B cell (primary cell): ENCODE data around the gene SNED1. TPM values are rescaled to one million over a fixed set of nuclear protein-coding genes. Genes with fewer than 3 reads are reported as not detected.
A peak's percentile ranks its signal among the peaks of the same experiment; 100 is the strongest.

ENCODE experiments used
- ATAC-seq: fragments of 200-7000 bp; cut with Tn5 transposase; one replicate; pipeline ENCODE4 v1.10.0; 2021; ENCODE audit warnings: low read depth, mild to moderate bottlenecking, moderate number of reproducible peaks, moderate library complexity
- CTCF ChIA-PET: fragments of 350-600 bp; sonication (Branson Sonifier 250); formaldehyde crosslinking; loops from one replicate; lab custom pipeline; 2021; ENCODE audit warnings: antibody characterized with exemption, inconsistent platforms; lab: Charles Lee
- POLR2A ChIA-PET: fragments of 350-600 bp; sonication (Branson Sonifier 250); formaldehyde crosslinking; loops from one replicate; lab custom pipeline; 2021; ENCODE audit warnings: antibody characterized with exemption; lab: Charles Lee
- DNase-seq: peaks from one replicate; pipeline ENCODE4 v3.0.0; 2013
- H2AFZ ChIP-seq: 2 replicates; pipeline ENCODE4 v1.6.1; 2012; ENCODE audit warnings: mild to moderate bottlenecking, low read depth, low read length; ENCODE audit not compliant: insufficient read depth, poor library complexity, severe bottlenecking
- H3K27ac ChIP-seq, 2 donors: 1 replicate in 1 of 2; 2 replicates in 1 of 2; pipeline ENCODE4 v1.5.1; 2012 to 2013; ENCODE audit warnings: low read length in 2 of 2, mild to moderate bottlenecking in 2 of 2, moderate library complexity in 1 of 2
- H3K27me3 ChIP-seq, 4 experiments: fragments of 200-600 bp in 1 of 4; sonication (generic) in 1 of 4; replicated peaks in 1 of 4; 1 replicate in 2 of 4; 2 replicates in 2 of 4; pipeline versions ENCODE4 v1.6.1 to v1.7.0; 2013 to 2016; ENCODE audit warnings: low read length in 3 of 4, mild to moderate bottlenecking in 2 of 4, mixed read lengths in 1 of 4, moderate library complexity in 1 of 4; ENCODE audit not compliant: insufficient read depth in 4 of 4, control insufficient read depth in 3 of 4; ENCODE audit errors: control extremely low read depth in 1 of 4
- H3K36me3 ChIP-seq, 2 experiments: replicated peaks in 1 of 2; 1 replicate in 1 of 2; 2 replicates in 1 of 2; pipeline versions ENCODE4 v1.6.1 to v1.7.1; 2013; ENCODE audit warnings: low read length in 1 of 2; ENCODE audit not compliant: insufficient read depth in 2 of 2, control insufficient read depth in 1 of 2; ENCODE audit errors: control extremely low read depth in 1 of 2, extremely low read depth in 1 of 2
- H3K4me1 ChIP-seq, 2 donors: fragments of 200-600 bp in 1 of 2; sonication (generic) in 1 of 2; 1 replicate in 1 of 2; 2 replicates in 1 of 2; pipeline versions ENCODE4 v1.5.1 to v1.6.1; 2013 to 2017; ENCODE audit warnings: low read length in 2 of 2; ENCODE audit not compliant: control insufficient read depth in 2 of 2, insufficient read depth in 2 of 2
- H3K4me2 ChIP-seq: replicated peaks from 2 replicates; pipeline ENCODE3; 2012; ENCODE audit warnings: mild to moderate bottlenecking, low read depth, low read length; ENCODE audit not compliant: poor library complexity, severe bottlenecking
- H3K4me3 ChIP-seq, 5 experiments: fragments of 200-600 bp in 1 of 5; sonication (generic) in 1 of 5; 1 replicate in 3 of 5; 2 replicates in 2 of 5; pipeline versions ENCODE4 v1.5.1 to v1.7.0; 2011 to 2016; ENCODE audit warnings: low read length in 4 of 5, mild to moderate bottlenecking in 4 of 5, low read depth in 2 of 5, control low read depth in 1 of 5, moderate library complexity in 1 of 5; ENCODE audit not compliant: insufficient read depth in 1 of 5; ENCODE audit errors: control extremely low read depth in 1 of 5, extremely low read depth in 1 of 5
- H3K79me2 ChIP-seq: fragments of 200-600 bp; sonication (generic); one replicate; pipeline ENCODE4 v1.6.0; 2016; ENCODE audit warnings: low read length; ENCODE audit not compliant: control insufficient read depth, insufficient read depth
- H3K9ac ChIP-seq: fragments of 200-600 bp; sonication (generic); 2 replicates; pipeline ENCODE4 v1.6.1; 2017; ENCODE audit warnings: mild to moderate bottlenecking, low read length, moderate library complexity
- H3K9me3 ChIP-seq, 3 donors: one replicate each; pipeline versions ENCODE4 v1.6.1 to v1.7.1; 2013; ENCODE audit warnings: low read length in 2 of 3; ENCODE audit not compliant: control insufficient read depth in 2 of 3, insufficient read depth in 1 of 3; ENCODE audit errors: control extremely low read depth in 1 of 3
- H4K20me1 ChIP-seq: 2 replicates; pipeline ENCODE4 v1.6.0; 2012; ENCODE audit warnings: mild to moderate bottlenecking, low read length; ENCODE audit not compliant: insufficient read depth, control insufficient read depth, poor library complexity, severe bottlenecking
- H3K27ac Mint-ChIP-seq: one replicate; pipeline ENCODE4 v1.8.0; 2021; ENCODE audit warnings: mixed read lengths
- H3K27me3 Mint-ChIP-seq: one replicate; pipeline ENCODE4 v1.8.0; 2021; ENCODE audit warnings: mixed read lengths
- H3K4me1 Mint-ChIP-seq: one replicate; pipeline ENCODE4 v1.8.0; 2021; ENCODE audit warnings: mixed read lengths
- H3K4me3 Mint-ChIP-seq: one replicate; pipeline ENCODE4 v1.8.0; 2021; ENCODE audit warnings: mixed read lengths
- H3K9me3 Mint-ChIP-seq: one replicate; pipeline ENCODE4 v1.8.0; 2022; ENCODE audit warnings: mixed read lengths; ENCODE audit not compliant: insufficient read depth
- EZH2 ChIP-seq: IDR thresholded peaks from 2 replicates; pipeline ENCODE4 v1.6.1; 2012; ENCODE audit warnings: borderline replicate concordance, low read depth, mild to moderate bottlenecking, moderate library complexity, low read length; ENCODE audit not compliant: insufficient read depth, poor library complexity, severe bottlenecking
- WGBS: methylation state at CpG from one replicate; pipeline ENCODE4 v1.1.5; 2013; ENCODE audit warnings: missing lambda C conversion rate; ENCODE audit not compliant: insufficient coverage; 5-methylcytosine and 5-hydroxymethylcytosine counted together
- intact Hi-C: fragments of 100-400 bp; cut with micrococcal nuclease; formaldehyde crosslinking; loops from one replicate; pipeline ENCODE4 v1.10.0; 2022
- polyA plus RNA-seq: library from polyadenylated mRNA; depleted of rRNA; stranded (reverse); fragments of >200 nt; gene quantifications from 2 replicates; pipeline ENCODE4 v1.2.3, GENCODE V29; 2012
- total RNA-seq, 2 donors: library from RNA; stranded (reverse); fragments of 120-200 nt in 1 of 2; gene quantifications; 1 replicate in 1 of 2; 2 replicates in 1 of 2; pipeline versions ENCODE4 v1.2.3 to v1.2.4, GENCODE V29; 2013 to 2022
- TF ChIP-seq, protein P1 (sequence below): fragments of 200-600 bp; IDR thresholded peaks from one replicate; pipeline ENCODE4 v1.8.0; 2022; ENCODE audit warnings: antibody characterized with exemption, mild to moderate bottlenecking

Gene SNED1
- total and polyA plus RNA-seq, 2 donors (not counting 1 experiment from before 2014, with no cell fraction given) = 25.5 to 336 TPM

DNA sequence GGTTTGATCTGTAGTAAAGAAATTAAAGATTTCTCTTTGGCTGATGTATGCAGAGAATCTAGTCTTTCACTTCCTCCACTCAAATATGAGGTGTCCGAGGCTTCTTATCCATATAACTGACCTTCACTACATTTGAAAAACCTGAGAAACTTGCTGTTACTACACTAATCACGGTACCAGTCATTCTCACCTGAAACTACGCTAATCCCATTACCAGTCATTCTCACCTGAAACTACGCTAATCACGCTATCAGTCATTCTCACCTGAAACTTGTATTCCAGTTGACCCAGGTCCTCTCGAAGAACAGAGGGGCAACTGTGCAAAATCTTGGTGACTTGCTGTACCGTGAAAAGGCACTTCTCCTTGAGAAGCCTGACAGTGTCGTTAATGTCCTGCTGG, 98.6 kb downstream of the SNED1 start:
- H3K4me1 Mint-ChIP-seq = peaks cover 61% of the 10 kb centered on the region
- Histone ChIP-seq H3K36me3 (peaks cover 30 to 78% of the 10 kb centered on the region in 2 experiments), H3K27ac (no peak overlapping the region), H3K27me3 (no peaks in the 10 kb centered on the region), H3K9me3 (no peaks in the 10 kb centered on the region), H4K20me1 (peaks cover 66% of the 10 kb centered on the region), H3K4me2 (no peak overlapping the region), H3K79me2 (peaks cover 60% of the 10 kb centered on the region), H3K9ac (no peak overlapping the region), H3K4me3 (no peak overlapping the region), H2AFZ (no peak overlapping the region), H3K4me1 (peaks cover 47 to 60% of the 10 kb centered on the region in 2 donors)
- CTCF ChIA-PET = interaction anchor here (1.2 kb wide), 1 partner anchor 19 kb away, joined by 4 read pairs; no protein-coding TSS in a partner anchor
- no peak overlapping the region for H3K27ac Mint-ChIP-seq
- H3K9me3 Mint-ChIP-seq = no peaks in the 10 kb centered on the region
- POLR2A ChIA-PET = no interaction called here
- ATAC-seq (no peak), DNase-seq (no peak)
- WGBS = 83% methylated on average over 8 of the region's 8 CpGs
- no peaks in the 10 kb centered on the region for H3K27me3 Mint-ChIP-seq
- intact Hi-C loops = no loop called here
- peak overlapping the region; percentile 13 for H3K4me3 Mint-ChIP-seq
- no peak for TF ChIP-seq EZH2
- TF ChIP-seq, protein P1, sequence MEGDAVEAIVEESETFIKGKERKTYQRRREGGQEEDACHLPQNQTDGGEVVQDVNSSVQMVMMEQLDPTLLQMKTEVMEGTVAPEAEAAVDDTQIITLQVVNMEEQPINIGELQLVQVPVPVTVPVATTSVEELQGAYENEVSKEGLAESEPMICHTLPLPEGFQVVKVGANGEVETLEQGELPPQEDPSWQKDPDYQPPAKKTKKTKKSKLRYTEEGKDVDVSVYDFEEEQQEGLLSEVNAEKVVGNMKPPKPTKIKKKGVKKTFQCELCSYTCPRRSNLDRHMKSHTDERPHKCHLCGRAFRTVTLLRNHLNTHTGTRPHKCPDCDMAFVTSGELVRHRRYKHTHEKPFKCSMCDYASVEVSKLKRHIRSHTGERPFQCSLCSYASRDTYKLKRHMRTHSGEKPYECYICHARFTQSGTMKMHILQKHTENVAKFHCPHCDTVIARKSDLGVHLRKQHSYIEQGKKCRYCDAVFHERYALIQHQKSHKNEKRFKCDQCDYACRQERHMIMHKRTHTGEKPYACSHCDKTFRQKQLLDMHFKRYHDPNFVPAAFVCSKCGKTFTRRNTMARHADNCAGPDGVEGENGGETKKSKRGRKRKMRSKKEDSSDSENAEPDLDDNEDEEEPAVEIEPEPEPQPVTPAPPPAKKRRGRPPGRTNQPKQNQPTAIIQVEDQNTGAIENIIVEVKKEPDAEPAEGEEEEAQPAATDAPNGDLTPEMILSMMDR = no peak

DNA sequence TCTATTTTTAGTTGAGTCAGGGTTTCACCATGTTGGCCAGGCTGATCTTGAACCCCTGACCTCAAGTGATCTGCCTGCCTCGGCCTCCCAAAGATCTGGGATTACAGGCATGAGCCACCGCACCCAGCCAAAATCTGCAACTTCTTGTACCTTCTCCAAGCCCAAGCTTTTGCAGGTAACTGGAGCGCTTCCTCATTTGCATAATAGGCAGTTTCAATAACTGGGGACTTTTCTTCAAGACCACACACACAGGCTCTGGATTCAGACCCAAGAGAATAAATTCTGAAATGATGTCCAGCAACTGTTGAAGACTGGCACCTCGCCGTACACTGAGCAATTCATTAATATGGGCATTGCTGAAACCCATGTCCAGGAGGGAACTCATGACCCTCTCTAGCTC, 100.8 kb downstream of the SNED1 start:
- Histone ChIP-seq H3K9ac (peak overlapping the region; percentile 19), H2AFZ (no peak overlapping the region), H3K27ac (no peak overlapping the region), H3K79me2 (peaks cover 64% of the 10 kb centered on the region), H3K9me3 (no peaks in the 10 kb centered on the region), H3K36me3 (peaks cover 23 to 57% of the 10 kb centered on the region in 2 experiments), H4K20me1 (peaks cover 53% of the 10 kb centered on the region), H3K4me1 (peaks cover 55 to 75% of the 10 kb centered on the region in 2 donors), H3K27me3 (no peaks in the 10 kb centered on the region), H3K4me3 (peak overlapping the region in 2 of 5 experiments; percentile 19 to 21), H3K4me2 (peak overlapping the region; percentile 62)
- Mint-ChIP-seq H3K9me3 (no peaks in the 10 kb centered on the region), H3K4me1 (peaks cover 70% of the 10 kb centered on the region), H3K4me3 (peak overlapping the region; percentile 98), H3K27ac (peak overlapping the region; percentile 28), H3K27me3 (no peaks in the 10 kb centered on the region)
- intact Hi-C loops = no loop called here
- peak; percentile 67 for DNase-seq
- CTCF ChIA-PET = interaction anchor here (1.2 to 5.0 kb wide), 4 partner anchors 9 to 52 kb away, joined by 3 to 31 read pairs (median 14); partner anchors contain the start of genes PASK and PPP1R7
- ATAC-seq = no peak
- WGBS = 52% methylated on average over 5 of the region's 5 CpGs
- POLR2A ChIA-PET = interaction anchor here (1.5 kb wide), 1 partner anchor 50 kb away, joined by 3 read pairs; the partner anchor contains the start of gene PASK
- TF ChIP-seq, protein P1 = no peak
- TF ChIP-seq EZH2 = no peak
